Muscle of leg (tissue), 11 donors: ENCODE data around the gene MS4A10. TPM values are rescaled to one million over a fixed set of nuclear protein-coding genes. Genes with fewer than 3 reads are reported as not detected.

Experiments used
- DNase-seq: peaks from one replicate; pipeline ENCODE4 v3.0.0; 2013
- H3K27ac ChIP-seq: one replicate; pipeline ENCODE4 v1.5.1; 2013; ENCODE audit warnings: mild to moderate bottlenecking, low read length, control low read depth
- H3K27me3 ChIP-seq: one replicate; pipeline ENCODE4 v1.6.1; 2013; ENCODE audit warnings: low read length; ENCODE audit not compliant: control insufficient read depth, insufficient read depth
- H3K36me3 ChIP-seq: one replicate; pipeline ENCODE4 v1.6.1; 2013; ENCODE audit warnings: low read length; ENCODE audit not compliant: control insufficient read depth, insufficient read depth
- H3K4me1 ChIP-seq: one replicate; pipeline ENCODE4 v1.6.1; 2013; ENCODE audit warnings: low read length; ENCODE audit not compliant: control insufficient read depth, insufficient read depth
- H3K4me3 ChIP-seq: one replicate; pipeline ENCODE4 v1.5.1; 2013; ENCODE audit warnings: low read length, control low read depth
- H3K9me3 ChIP-seq: replicated peaks from 2 replicates; pipeline ENCODE4 v1.6.1; 2013; ENCODE audit warnings: low read depth, low read length; ENCODE audit not compliant: control insufficient read depth
- WGBS: methylation state at CpG from one replicate; pipeline ENCODE4 v1.1.5; 2013; ENCODE audit warnings: missing lambda C conversion rate; ENCODE audit not compliant: insufficient coverage; 5-methylcytosine and 5-hydroxymethylcytosine counted together
- polyA plus RNA-seq, 8 donors: library from polyadenylated mRNA; unstranded; fragments of 120-200 nt; gene quantifications; one replicate each; pipeline versions ENCODE4 v1.2.1 to v1.2.3, GENCODE V29; 2013; ENCODE audit warnings: inconsistent platforms in 1 of 8, low replicate concordance in 1 of 8; ENCODE audit not compliant: insufficient read length in 8 of 8, insufficient read depth in 1 of 8
- total RNA-seq: library from RNA; stranded (reverse); fragments of 120-200 nt; gene quantifications from one replicate; pipeline ENCODE4 v1.2.4, GENCODE V29; 2013

The MS4A10 gene
- total and polyA plus RNA-seq, 9 donors: 0.09 to 0.11 TPM; not detected in 7

DNA sequence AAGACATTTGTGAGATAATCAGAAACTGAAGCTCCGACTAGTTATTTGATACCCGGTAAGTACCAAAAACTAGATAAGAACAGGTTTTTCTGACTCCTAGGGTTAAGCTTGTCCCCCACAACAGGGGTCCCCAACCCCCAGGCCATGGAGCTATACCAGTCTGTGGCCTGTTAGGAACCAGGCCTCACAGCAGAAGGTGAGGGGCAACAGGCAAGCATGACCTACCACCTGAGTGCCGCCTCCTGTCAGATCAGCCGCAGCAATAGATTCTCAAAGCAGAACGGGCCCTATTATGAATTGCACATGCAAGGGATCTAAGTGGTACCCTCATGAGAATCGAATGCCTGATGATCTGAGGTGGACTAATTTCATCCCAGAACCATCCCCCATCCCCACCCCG is 1.2 kb upstream of the MS4A10 start:
- Histone ChIP-seq H3K27me3 (peaks cover 3% of the 10 kb centered on the region), H3K4me1 (peaks cover 28% of the 10 kb centered on the region), H3K9me3 (no peaks in the 10 kb centered on the region), H3K27ac (no peak overlapping the region), H3K4me3 (no peak overlapping the region), H3K36me3 (no peaks in the 10 kb centered on the region)
- DNase-seq: no peak
- WGBS: 97% methylated on average over 4 of the region's 7 CpGs

DNA sequence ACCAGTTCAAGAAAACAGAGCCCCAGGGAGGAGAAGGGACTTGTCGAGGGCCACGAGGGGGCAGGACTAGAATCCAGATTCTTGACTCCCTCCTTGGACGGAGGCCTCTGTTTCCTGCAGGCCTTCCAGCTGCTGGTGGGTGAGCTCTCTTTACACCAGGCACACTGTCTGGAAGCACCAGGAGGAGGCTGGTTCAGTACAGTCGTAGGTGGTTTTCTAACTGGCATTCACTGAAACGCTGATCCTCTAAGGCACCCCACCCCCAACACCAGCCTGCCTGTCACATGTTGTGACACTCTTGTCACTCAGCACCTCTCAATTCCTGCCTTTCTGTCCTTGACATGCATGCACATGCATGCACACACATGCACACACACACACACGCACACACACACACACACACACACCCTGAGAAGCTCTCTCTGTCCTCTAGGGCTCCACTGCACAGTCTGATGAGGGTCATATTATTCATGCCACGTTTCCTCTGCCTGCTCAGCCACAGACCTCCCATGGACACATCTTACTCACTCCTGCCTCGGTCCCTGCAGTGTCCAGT is 751 bp downstream of the MS4A10 start:
- Histone ChIP-seq H3K36me3 (no peaks in the 10 kb centered on the region), H3K27me3 (peaks cover 3% of the 10 kb centered on the region), H3K4me3 (no peak overlapping the region), H3K9me3 (no peaks in the 10 kb centered on the region), H3K4me1 (peaks cover 28% of the 10 kb centered on the region), H3K27ac (no peak overlapping the region)
- 26% methylated on average over 5 of the region's 8 CpGs for WGBS
- DNase-seq: no peak

DNA sequence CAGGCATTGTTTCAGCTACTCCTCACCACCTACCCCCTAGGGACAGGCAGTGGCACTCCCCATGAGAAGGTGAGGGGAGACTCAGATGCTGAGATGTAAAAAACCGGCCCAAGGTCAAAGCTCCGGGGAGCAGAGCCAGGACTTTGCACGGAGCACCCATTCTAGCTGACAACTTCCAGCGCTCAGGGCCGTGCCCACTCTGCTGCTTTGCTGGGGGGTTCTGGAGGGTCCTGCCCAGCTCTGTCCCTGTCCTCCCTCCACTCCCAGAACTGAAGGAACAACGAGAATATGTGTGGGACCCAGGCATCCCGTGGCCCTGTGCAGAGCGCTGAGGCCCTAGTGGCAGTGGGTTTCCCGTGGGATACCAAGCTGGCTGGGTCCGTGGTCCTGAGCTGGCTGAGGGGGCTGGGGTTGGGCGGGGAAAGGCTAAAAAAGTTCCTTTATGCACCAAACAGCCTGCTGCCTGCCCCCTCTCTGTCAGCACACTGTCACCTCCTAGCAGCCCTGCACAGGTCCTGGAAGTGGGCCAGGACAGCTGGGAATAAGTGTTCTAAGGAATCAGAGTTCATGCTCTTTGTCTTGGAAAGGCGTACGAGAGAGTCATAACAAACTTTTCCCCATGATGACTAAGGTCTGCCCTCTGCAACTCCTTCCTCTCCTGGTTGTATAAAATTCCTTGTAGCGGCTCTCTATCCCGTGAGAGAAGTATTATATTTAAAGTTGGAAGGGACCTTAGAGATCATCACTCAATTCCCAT is 1.9 kb downstream of the MS4A10 start:
- Histone ChIP-seq H3K4me3 (no peak overlapping the region), H3K9me3 (peaks cover 7% of the 10 kb centered on the region), H3K36me3 (no peaks in the 10 kb centered on the region), H3K4me1 (peaks cover 28% of the 10 kb centered on the region), H3K27ac (peak overlapping the region; percentile 66), H3K27me3 (peaks cover 2% of the 10 kb centered on the region)
- peak; percentile 95 for DNase-seq
- WGBS: 40% methylated on average over 1 of the region's 15 CpGs

DNA sequence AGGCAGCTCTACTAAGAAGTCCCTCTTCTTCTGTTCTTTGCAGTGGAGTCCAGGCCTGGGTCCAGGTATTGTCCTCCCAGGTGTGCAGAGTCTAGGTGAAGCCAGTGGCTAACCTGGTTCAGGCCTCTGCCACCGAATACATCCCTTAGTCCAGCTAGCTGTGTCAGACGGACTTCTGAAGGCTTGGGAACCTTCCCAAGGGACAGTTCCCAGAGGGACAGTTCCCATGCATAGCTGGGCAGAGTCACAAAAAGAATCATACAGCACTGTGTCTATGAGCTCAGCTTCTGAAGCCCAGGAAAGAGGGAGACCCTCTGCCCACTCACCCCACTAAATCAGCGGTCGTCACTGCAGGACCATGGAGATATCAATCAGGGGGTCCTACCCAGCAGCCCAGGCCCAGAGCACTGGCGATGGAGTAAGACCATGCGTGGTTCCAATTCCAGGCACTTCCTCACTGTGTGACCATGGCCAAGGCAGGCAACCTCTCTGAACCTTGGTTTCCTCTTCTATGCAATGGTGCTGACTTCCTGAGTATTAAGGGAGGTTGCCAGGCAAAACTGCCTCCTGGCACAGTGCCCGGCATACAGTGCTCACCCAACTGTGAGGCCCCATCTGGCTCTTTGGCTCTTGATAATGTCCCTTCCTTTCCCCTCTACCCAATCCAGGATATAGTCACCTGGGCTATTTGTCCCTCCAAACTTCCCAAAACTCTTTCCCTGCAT is 3.4 kb downstream of the MS4A10 start:
- DNase-seq: no peak
- Histone ChIP-seq H3K4me3 (no peak overlapping the region), H3K27me3 (no peaks in the 10 kb centered on the region), H3K27ac (no peak overlapping the region), H3K36me3 (no peaks in the 10 kb centered on the region), H3K9me3 (peaks cover 9% of the 10 kb centered on the region), H3K4me1 (peaks cover 28% of the 10 kb centered on the region)
- 85% methylated on average over 4 of the region's 7 CpGs for WGBS

DNA sequence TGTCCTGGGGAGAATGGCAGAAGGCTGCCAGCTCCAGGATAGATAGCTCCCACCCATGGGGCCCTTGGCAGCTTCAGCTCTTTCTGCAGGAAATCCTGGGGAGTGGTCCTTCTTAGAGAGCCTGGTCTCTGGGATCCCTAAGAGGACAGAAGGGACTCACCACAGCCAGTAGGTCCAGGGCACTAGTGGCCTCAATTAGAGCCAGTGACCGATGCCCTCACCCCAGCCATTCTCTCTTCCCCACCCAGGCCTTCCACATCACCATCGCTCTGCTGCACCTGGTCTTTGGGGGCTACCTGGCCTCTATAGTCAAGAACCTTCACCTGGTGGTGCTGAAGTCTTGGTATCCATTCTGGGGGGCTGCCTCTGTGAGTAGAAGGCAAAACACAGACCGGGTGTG is 5.6 kb downstream of the MS4A10 start:
- DNase-seq: no peak
- peaks cover 21% of the 10 kb centered on the region for H3K4me1 ChIP-seq
- peaks cover 9% of the 10 kb centered on the region for H3K9me3 ChIP-seq
- no peak overlapping the region for H3K4me3 ChIP-seq
- H3K36me3 ChIP-seq: no peaks in the 10 kb centered on the region
- H3K27ac ChIP-seq: no peak overlapping the region
- WGBS: 100% methylated on average over 2 of the region's 3 CpGs
- H3K27me3 ChIP-seq: no peaks in the 10 kb centered on the region

DNA sequence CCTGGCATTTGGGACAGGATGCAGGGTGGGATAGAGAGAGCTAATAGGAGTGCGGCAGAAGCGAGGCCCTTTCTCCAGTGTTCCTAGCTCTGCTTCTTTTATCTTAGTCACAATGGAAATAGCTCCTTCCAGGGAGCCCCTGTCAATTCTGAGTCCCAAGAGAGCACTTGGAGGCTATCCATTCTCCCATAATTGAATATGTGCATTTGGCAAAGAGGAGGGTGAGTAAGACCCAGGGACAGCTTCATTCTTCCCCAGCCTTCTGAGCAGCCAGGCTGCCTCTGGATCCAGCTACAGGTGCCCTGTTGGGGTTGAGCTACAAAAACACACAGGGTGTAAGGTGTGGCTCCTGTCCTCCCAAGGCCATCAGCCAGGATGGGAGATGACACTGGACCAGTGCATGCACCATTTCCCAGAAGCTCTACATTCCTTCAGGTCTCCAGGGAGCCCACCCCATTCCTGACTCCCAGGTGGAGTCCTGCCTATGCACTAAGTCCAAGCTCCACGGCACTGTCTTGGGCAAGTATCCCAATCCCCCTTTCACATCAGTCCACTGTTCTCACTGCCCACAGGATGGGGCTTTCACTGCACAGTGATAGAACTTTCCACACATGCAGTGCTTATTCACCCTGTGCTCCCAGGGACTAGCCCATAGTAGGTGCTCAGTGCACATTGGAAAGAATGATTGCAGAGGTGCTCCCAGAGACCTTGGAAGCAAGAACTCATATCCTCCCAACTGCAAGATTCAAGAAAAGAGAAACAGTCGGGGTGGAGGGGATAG is 6.2 kb downstream of the MS4A10 start:
- Histone ChIP-seq H3K4me3 (no peak overlapping the region), H3K4me1 (peaks cover 15% of the 10 kb centered on the region), H3K27me3 (no peaks in the 10 kb centered on the region), H3K9me3 (peaks cover 9% of the 10 kb centered on the region), H3K36me3 (no peaks in the 10 kb centered on the region), H3K27ac (no peak overlapping the region)
- no peak for DNase-seq
- 100% methylated on average over 2 of the region's 4 CpGs for whole genome bisulfite sequencing

DNA sequence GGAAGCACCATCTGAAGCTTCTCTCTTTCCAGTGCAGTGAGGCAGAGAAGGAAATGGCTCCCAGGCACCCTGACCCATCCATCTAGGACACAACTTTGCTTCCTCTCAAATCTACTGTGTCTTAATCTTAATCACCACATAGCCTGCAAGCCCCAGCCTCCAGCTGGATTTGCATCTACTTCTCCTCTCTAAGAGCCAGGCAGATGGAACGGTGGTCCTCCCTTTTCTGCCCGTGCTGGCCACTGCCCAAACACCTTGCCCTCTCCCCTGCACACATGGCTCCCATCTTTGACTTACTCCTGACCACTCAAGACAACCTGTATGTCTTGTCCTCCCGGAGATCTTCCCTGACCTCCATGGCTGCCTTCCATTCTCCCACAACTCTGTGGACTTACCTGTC is 7.4 kb downstream of the MS4A10 start:
- H3K4me3 ChIP-seq: no peak overlapping the region
- H3K4me1 ChIP-seq: peaks cover 4% of the 10 kb centered on the region
- H3K27ac ChIP-seq: no peak overlapping the region
- DNase-seq: no peak
- peaks cover 9% of the 10 kb centered on the region for H3K9me3 ChIP-seq
- no peaks in the 10 kb centered on the region for H3K36me3 ChIP-seq
- no peaks in the 10 kb centered on the region for H3K27me3 ChIP-seq
- WGBS: 84% methylated on average over 3 of the region's 3 CpGs

DNA sequence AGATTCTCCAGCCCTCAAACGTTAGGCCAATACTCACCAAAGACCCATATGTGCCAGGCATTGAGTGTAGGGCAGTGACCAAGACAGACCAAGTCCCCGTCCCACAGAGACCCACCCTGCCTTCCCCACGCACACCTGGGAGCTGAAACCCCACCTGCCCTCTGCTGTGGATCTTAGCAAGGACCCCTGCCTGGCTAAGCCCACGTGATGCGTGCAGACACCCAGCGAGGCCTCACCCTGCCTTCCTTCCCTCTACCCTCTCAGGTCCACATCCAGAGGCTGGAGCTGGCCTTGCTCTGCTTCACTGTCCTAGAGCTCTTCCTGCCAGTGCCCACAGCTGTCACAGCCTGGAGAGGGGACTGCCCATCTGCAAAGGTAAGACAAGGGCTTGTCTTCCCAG is 10.2 kb downstream of the MS4A10 start:
- Histone ChIP-seq H3K36me3 (no peaks in the 10 kb centered on the region), H3K4me3 (no peak overlapping the region), H3K27ac (no peak overlapping the region), H3K9me3 (peaks cover 9% of the 10 kb centered on the region), H3K27me3 (peaks cover 10% of the 10 kb centered on the region), H3K4me1 (no peaks in the 10 kb centered on the region)
- no peak for DNase-seq
- WGBS: 71% methylated on average over 2 of the region's 6 CpGs

DNA sequence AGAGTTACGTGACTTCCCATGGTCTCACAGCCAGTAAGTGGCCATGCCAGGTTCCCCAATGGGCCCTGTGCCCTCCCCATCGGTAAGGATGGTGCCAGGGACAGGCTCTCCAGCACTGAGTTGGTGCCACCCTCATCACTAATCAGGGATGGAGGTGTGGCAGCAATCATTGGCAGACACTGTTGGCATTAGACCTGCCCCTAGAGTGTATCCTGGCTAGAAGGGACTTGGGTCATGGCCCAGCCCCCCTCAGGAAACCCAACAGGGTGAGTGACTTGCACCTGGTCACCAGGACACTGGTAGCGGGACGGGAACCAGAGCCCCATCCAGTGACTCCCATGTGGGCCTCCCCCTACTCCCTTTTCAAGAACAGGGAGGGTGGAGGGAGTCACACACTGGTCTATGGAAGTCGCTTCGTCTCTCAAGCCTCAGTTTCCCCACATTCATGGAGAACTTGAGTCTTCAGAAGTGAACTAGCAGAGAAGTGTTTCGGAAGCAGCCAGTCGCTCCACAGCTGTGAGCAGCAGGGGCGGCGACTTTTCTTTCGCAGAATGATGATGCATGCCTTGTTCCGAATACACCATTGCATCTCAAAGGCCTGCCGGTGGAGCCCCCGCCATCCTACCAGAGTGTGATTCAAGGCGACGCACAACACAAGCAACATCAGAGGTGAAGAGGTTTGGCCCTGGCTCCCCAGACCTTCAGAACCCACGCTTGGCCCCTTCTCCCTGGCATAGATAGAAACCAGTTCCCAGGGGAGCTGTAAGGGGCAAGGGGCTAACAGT is 12.9 kb downstream of the MS4A10 start:
- 84% methylated on average over 10 of the region's 17 CpGs for WGBS
- no peaks in the 10 kb centered on the region for H3K9me3 ChIP-seq
- H3K27me3 ChIP-seq: peaks cover 10% of the 10 kb centered on the region
- H3K4me1 ChIP-seq: no peaks in the 10 kb centered on the region
- no peaks in the 10 kb centered on the region for H3K36me3 ChIP-seq
- H3K4me3 ChIP-seq: no peak overlapping the region
- no peak for DNase-seq
- no peak overlapping the region for H3K27ac ChIP-seq
